IPS-18c (cell line): ENCODE results near the gene CYSRT1.
"Not testable (repeated sequence)": the region's sequence is repeated elsewhere in the genome, so short reads cannot be mapped to it uniquely, and the experiment has no call there.

Source experiments
- H3K4me3 ChIP-seq: 2 replicates; pipeline ENCODE4 v1.7.0; 2013; ENCODE audit warnings: low read depth, mild to moderate bottlenecking, low read length, moderate library complexity; ENCODE audit not compliant: insufficient read depth
- H3K9me3 ChIP-seq: one replicate; pipeline ENCODE4 v1.6.1; 2013; ENCODE audit warnings: mild to moderate bottlenecking, low read length, moderate library complexity; ENCODE audit not compliant: control insufficient read depth, insufficient read depth

CYSRT1 gene

GRCh38 chr9:137239541-137240200 lies 14.7 kb downstream of the CYSRT1 start:
- peak overlapping the region; percentile 93 for H3K4me3 ChIP-seq
- H3K9me3 ChIP-seq = not testable (repeated sequence)

- Histone ChIP-seq H3K9me3 (no peaks in the 10 kb centered on the region), H3K4me3 (peak overlapping the region; percentile 93)
Observed at GRCh38 chr9:137240318-137240840, 15.4 kb downstream of the CYSRT1 start.

GRCh38 chr9:137240841-137241489 lies 16.0 kb downstream of the CYSRT1 start, which contains the start of gene TUBB4B:
TUBB4B (plus strand) TSS chr9:137241287; CDS start chr9:137241361, 74 bp downstream.
- H3K4me3 ChIP-seq = peak within 1 kb of the TSS; percentile 93
- H3K9me3 ChIP-seq = no peaks in the 10 kb centered on the region

GRCh38 chr9:137241490-137242268 lies 16.7 kb downstream of the CYSRT1 start:
- no peaks in the 10 kb centered on the region for H3K9me3 ChIP-seq
- H3K4me3 ChIP-seq = peak overlapping the region; percentile 84

- H3K4me3 ChIP-seq = peak overlapping the region; percentile 84
Observed at GRCh38 chr9:137242269-137243203, 17.6 kb downstream of the CYSRT1 start.

GRCh38 chr9:137243266-137243625 lies 18.3 kb downstream of the CYSRT1 start:
- H3K9me3 ChIP-seq, H3K4me3 ChIP-seq: not testable (repeated sequence)

More at GRCh38 chr9:137242269-137243203, 17.6 kb downstream of the CYSRT1 start:
- no peaks in the 10 kb centered on the region for H3K9me3 ChIP-seq

GRCh38 chr9:137243626-137244485 lies 18.9 kb downstream of the CYSRT1 start:
- H3K4me3 ChIP-seq = no peak overlapping the region
- H3K9me3 ChIP-seq = peaks cover 2% of the 10 kb centered on the region

GRCh38 chr9:137244486-137245449 lies 19.8 kb downstream of the CYSRT1 start:
- H3K9me3 ChIP-seq = peaks cover 2% of the 10 kb centered on the region

GRCh38 chr9:137245450-137246421 lies 20.8 kb downstream of the CYSRT1 start:
- Histone ChIP-seq H3K9me3 (peaks cover 2% of the 10 kb centered on the region), H3K4me3 (no peak overlapping the region)

More at GRCh38 chr9:137244486-137245449, 19.8 kb downstream of the CYSRT1 start:
- no peak overlapping the region for H3K4me3 ChIP-seq

GRCh38 chr9:137247135-137247915 lies 22.4 kb downstream of the CYSRT1 start:
- Histone ChIP-seq H3K4me3 (no peak overlapping the region), H3K9me3 (peaks cover 2% of the 10 kb centered on the region)

GRCh38 chr9:137247916-137248175 lies 22.9 kb downstream of the CYSRT1 start:
- Histone ChIP-seq H3K9me3 (peaks cover 2% of the 10 kb centered on the region), H3K4me3 (no peak overlapping the region)

GRCh38 chr9:137250329-137251193 lies 25.6 kb downstream of the CYSRT1 start:
- Histone ChIP-seq H3K9me3 (peaks cover 2% of the 10 kb centered on the region), H3K4me3 (no peak overlapping the region)

GRCh38 chr9:137251194-137251461 lies 26.2 kb downstream of the CYSRT1 start, which contains the start of gene STPG3:
STPG3 (plus strand) TSS chr9:137251286; CDS start chr9:137251287, 1 bp downstream.
- Histone ChIP-seq H3K9me3 (peaks cover 2% of the 10 kb centered on the region), H3K4me3 (no peak within 1 kb of the TSS)
